ENCODE data around the gene DIPK2A. TPM values are rescaled to one million over a fixed set of nuclear protein-coding genes. Genes with fewer than 3 reads are reported as not detected.

DIPK2A gene
- total and polyA plus RNA-seq, 2 of the 4 experiments (the other 2 are of a cell fraction): 9.3 to 14.0 TPM

- in situ Hi-C loops (cut with MboI; ENCODE audit: low sequenced_read_pairs): no loop called here
Measured at GRCh38 chr3:143979041-143979440, 7.4 kb downstream of the DIPK2A start.

More at GRCh38 chr3:143979041-143979440, 7.4 kb downstream of the DIPK2A start:
- no peak overlapping the region for H2AFZ ChIP-seq (replicated peaks; ENCODE audit: low read length, poor library complexity)
- no peak overlapping the region for H2AK5ac ChIP-seq (ENCODE audit: low read depth, low read length)
- H3K14ac ChIP-seq (replicated peaks; ENCODE audit: low read depth, low read length): no peak overlapping the region
- no peak overlapping the region for H3K18ac ChIP-seq (ENCODE audit: low read depth, low read length)
- H3K9ac ChIP-seq (ENCODE audit: low read depth, low read length): no peak overlapping the region
- no peaks in the 10 kb centered on the region for H3K27me3 ChIP-seq (ENCODE audit: control insufficient read depth, insufficient read depth, low read length)
- H3K4me1 ChIP-seq (ENCODE audit: control insufficient read depth, insufficient read depth, low read length): no peaks in the 10 kb centered on the region
- H3K9me1 ChIP-seq (ENCODE audit: insufficient read depth, low read length): no peaks in the 10 kb centered on the region
- ATAC-seq (ENCODE audit: low read depth) (no peak), DNase-seq (no peak)
- no peak overlapping the region for H3K4ac ChIP-seq (ENCODE audit: low read depth, low read length)
- ChIA-PET CTCF (no interaction called here), POLR2A (ENCODE audit: unreplicated experiment) (no interaction called here)
- TF ChIP-seq SMC3 (IDR thresholded peaks at IDR 0.05; ENCODE audit: low read depth, low read length) (no peak), MXI1 (IDR thresholded peaks at IDR 0.05; ENCODE audit: borderline replicate concordance, low read depth, low read length) (no peak), POLR2A (IDR thresholded peaks at IDR 0.05; ENCODE audit: low read depth, low read length) (no peak), USF2 (IDR thresholded peaks at IDR 0.05; ENCODE audit: low read depth, low read length) (no peak), RFX5 (IDR thresholded peaks at IDR 0.05; ENCODE audit: low read depth, low read length) (no peak), BHLHE40 (IDR thresholded peaks at IDR 0.05; ENCODE audit: low read depth, low read length) (no peak), RAD21 (IDR thresholded peaks at IDR 0.05; ENCODE audit: low read length) (no peak), NFE2L2 (IDR thresholded peaks at IDR 0.05; ENCODE audit: low read depth, low read length) (no peak), MAFK (IDR thresholded peaks at IDR 0.05; ENCODE audit: low read depth, low read length) (no peak), RCOR1 (IDR thresholded peaks at IDR 0.05; ENCODE audit: insufficient replicate concordance, low read length) (no peak), CHD1 (IDR thresholded peaks at IDR 0.05; ENCODE audit: low read depth, low read length) (no peak), FOS (IDR thresholded peaks at IDR 0.05; ENCODE audit: low read depth, low read length) (no peak), MAZ (IDR thresholded peaks at IDR 0.05; ENCODE audit: borderline replicate concordance, low read depth, low read length) (no peak)
- H4K20me1 ChIP-seq (ENCODE audit: insufficient read depth, low read length): no peaks in the 10 kb centered on the region
- no peak overlapping the region for H4K91ac ChIP-seq (ENCODE audit: insufficient read depth, low read depth, low read length)
- H3K79me1 ChIP-seq (ENCODE audit: low read depth in 1 of 2, low read length in 2 of 2): peaks cover 3% of the 10 kb centered on the region in 2 experiments; a peak in 2 of 4 replicates
- no peak overlapping the region for H2BK15ac ChIP-seq (ENCODE audit: low read depth, low read length)
- no peaks in the 10 kb centered on the region for H3K36me3 ChIP-seq (ENCODE audit: control insufficient read depth, insufficient read depth, low read length)
- no peak overlapping the region for H3K4me2 ChIP-seq (ENCODE audit: low read depth, low read length)
- H3K27ac ChIP-seq (ENCODE audit: insufficient read depth, low read length): no peak overlapping the region
- intact Hi-C loops (cut with micrococcal nuclease) (loop anchor here (5.0 to 10.0 kb wide), 3 partner anchors 73 to 553 kb away; no protein-coding TSS in a partner anchor), dilution Hi-C loops (cut with HindIII; ENCODE audit: low sequenced_read_pairs, unreplicated experiment) (no loop called here)
- no peak overlapping the region for H4K8ac ChIP-seq (ENCODE audit: low read depth in 2 of 2, low read length in 2 of 2)
- H3K23ac ChIP-seq (ENCODE audit: low read depth, low read length): no peak overlapping the region
- H3K4me3 ChIP-seq (ENCODE audit: insufficient read depth, low read depth, low read length): no peak overlapping the region
- no peaks in the 10 kb centered on the region for H3K9me3 ChIP-seq (ENCODE audit: control insufficient read depth, insufficient read depth, low read length)
- BruUV-seq (replicated peaks): no TSS peak
- no peak overlapping the region for H4K5ac ChIP-seq (ENCODE audit: low read depth, low read length)
- H2BK120ac ChIP-seq (ENCODE audit: low read depth, low read length): no peak overlapping the region
- H2AK9ac ChIP-seq (replicated peaks; ENCODE audit: low read depth, low read length, poor library complexity): no peak overlapping the region
- WGBS, 2 experiments (ENCODE audit: extremely low coverage in 2 of 2, insufficient read length in 1 of 2): 100% methylated on average over 1 of the region's 2 CpGs; no CpG with 5 or more reads in 1 of the 2 experiments
- no peak overlapping the region for H2BK20ac ChIP-seq (ENCODE audit: low read depth, low read length)
- H2BK5ac ChIP-seq (ENCODE audit: low read depth, low read length, poor library complexity, severe bottlenecking): no peak overlapping the region
- H3K56ac ChIP-seq (ENCODE audit: extremely low read depth, insufficient read depth, low read length): no peak overlapping the region

Data from IMR-90 (cell line).